SU-DHL-6 (cell line): ENCODE measurements around the gene SV2A.
A peak's percentile ranks its signal among the peaks of the same experiment; 100 is the strongest.
"Not testable (repeated sequence)": the region's sequence is repeated elsewhere in the genome, so short reads cannot be mapped to it uniquely, and the experiment has no call there.

ENCODE experiments used
- H2AFZ ChIP-seq: fragments of 200-600 bp; sonication (generic); 2 replicates; pipeline ENCODE4 v1.6.1; 2014; ENCODE audit warnings: low read depth, mild to moderate bottlenecking, moderate library complexity, mixed read lengths, antibody characterized with exemption, low read length; ENCODE audit not compliant: severe bottlenecking
- H3F3A ChIP-seq: fragments of 200-600 bp; shearing (Covaris generic); 2 replicates; pipeline ENCODE4 v1.6.0; 2016; ENCODE audit warnings: antibody characterized with exemption, mild to moderate bottlenecking; ENCODE audit not compliant: insufficient read depth
- H3K27ac ChIP-seq: fragments of 200-600 bp; sonication (generic); 2 replicates; pipeline ENCODE4 v1.5.1; 2016; ENCODE audit warnings: low read depth, mild to moderate bottlenecking, low read length, moderate library complexity, mixed read lengths
- H3K27me3 ChIP-seq: fragments of 200-600 bp; sonication (generic), shearing (Covaris generic); 2 replicates; pipeline ENCODE4 v1.6.0; 2014; ENCODE audit warnings: mild to moderate bottlenecking, low read length
- H3K36me3 ChIP-seq: fragments of 200-600 bp; sonication (generic); 2 replicates; pipeline ENCODE4 v1.6.1; 2014; ENCODE audit warnings: mild to moderate bottlenecking, low read length, mixed read lengths
- H3K4me2 ChIP-seq: fragments of 300-600, 200-600 bp; shearing (Covaris generic), sonication (generic); 2 replicates; pipeline ENCODE4 v1.6.0; 2014; ENCODE audit warnings: low read length, low read depth, mild to moderate bottlenecking; ENCODE audit not compliant: poor library complexity, severe bottlenecking
- H3K4me3 ChIP-seq: fragments of 200-600 bp; sonication (generic); 2 replicates; pipeline ENCODE4 v1.5.1; 2014; ENCODE audit warnings: antibody characterized with exemption, low read length, mild to moderate bottlenecking, mixed read lengths; ENCODE audit not compliant: insufficient read depth, poor library complexity, severe bottlenecking
- H3K79me2 ChIP-seq: fragments of 200-600 bp; sonication (generic); 2 replicates; pipeline ENCODE4 v1.6.1; 2014; ENCODE audit warnings: mild to moderate bottlenecking, low read length, moderate library complexity; ENCODE audit not compliant: insufficient read depth
- H3K9ac ChIP-seq: fragments of 200-600 bp; sonication (generic); 2 replicates; pipeline ENCODE4 v1.7.0; 2014; ENCODE audit warnings: mild to moderate bottlenecking, low read length
- H3K9me2 ChIP-seq: fragments of 200-600 bp; sonication (generic); replicated peaks from 2 replicates; pipeline ENCODE4 v1.6.1; 2014; ENCODE audit warnings: low read length; ENCODE audit not compliant: insufficient read depth
- H3K9me3 ChIP-seq: fragments of 200-600 bp; sonication (generic); 2 replicates; pipeline ENCODE4 v1.6.1; 2014; ENCODE audit warnings: low read length, mixed read lengths; ENCODE audit not compliant: insufficient read depth
- H4K20me1 ChIP-seq: fragments of 200-600 bp; sonication (generic); 2 replicates; pipeline ENCODE4 v1.6.1; 2014; ENCODE audit warnings: low read depth, mild to moderate bottlenecking, antibody characterized with exemption, low read length, moderate library complexity, mixed read lengths
- EZH2phosphoT487 ChIP-seq: fragments of 200-600 bp; sonication (generic), shearing (Covaris generic); conservative IDR thresholded peaks from 2 replicates; pipeline ENCODE4 v1.6.1; 2018; ENCODE audit warnings: mild to moderate bottlenecking, antibody characterized with exemption, low read length, moderate library complexity, mixed read lengths
- TF ChIP-seq, protein P1 (sequence below): fragments of 200-600 bp; sonication (generic); IDR thresholded peaks from one replicate; pipeline ENCODE4 v1.5.1; 2017; ENCODE audit warnings: antibody characterized with exemption, mild to moderate bottlenecking, low read length, moderate library complexity; ENCODE audit not compliant: insufficient read depth, poor library complexity, severe bottlenecking

The SV2A gene

DNA sequence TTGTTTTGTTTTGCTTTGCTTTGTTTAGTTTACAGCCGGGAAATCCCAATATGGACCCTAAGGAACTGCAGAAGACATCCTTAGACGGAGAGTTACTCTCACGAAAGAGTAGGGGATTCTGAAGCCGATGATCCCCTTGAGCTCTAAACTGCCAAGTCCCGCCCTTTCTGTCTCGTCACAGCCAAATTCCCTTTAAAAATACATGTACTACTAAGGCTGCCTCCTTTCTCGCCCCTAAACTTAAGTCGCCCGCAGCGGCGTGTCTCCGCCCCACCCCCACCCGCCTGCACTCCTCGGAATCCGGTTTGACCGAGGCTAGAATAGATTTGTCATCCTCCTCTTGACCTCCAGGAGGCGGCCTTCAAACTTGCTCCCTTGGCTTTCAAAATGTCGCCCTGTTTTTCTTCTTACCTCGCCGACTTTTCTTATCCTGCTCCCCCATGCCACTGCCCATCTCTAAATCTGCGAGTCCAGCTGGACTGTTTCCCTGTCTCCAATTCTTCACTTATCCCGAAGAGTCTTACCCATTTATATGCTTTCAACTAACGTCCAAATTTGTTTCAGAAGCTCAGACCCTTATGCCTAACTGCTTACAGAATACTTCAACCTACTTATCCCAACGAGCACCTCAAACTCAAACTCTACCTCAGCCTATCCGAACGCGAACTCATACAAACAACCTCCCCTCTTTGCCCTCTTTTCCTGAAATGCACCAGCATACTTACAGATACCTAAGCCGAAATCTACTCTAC, 29.2 kb downstream of the SV2A start:
- Histone ChIP-seq H2AFZ (peak overlapping the region; percentile 70), H3K9me2 (no peaks in the 10 kb centered on the region), H3K4me3 (peak overlapping the region; percentile 29), H3K79me2 (no peaks in the 10 kb centered on the region), H3K36me3 (no peaks in the 10 kb centered on the region), H3K9me3 (no peaks in the 10 kb centered on the region), H3K27me3 (no peaks in the 10 kb centered on the region), H3K27ac (peak overlapping the region; percentile 96), H3F3A (peaks cover 52% of the 10 kb centered on the region), H4K20me1 (no peaks in the 10 kb centered on the region), H3K9ac (peak overlapping the region; percentile 48), H3K4me2 (peak overlapping the region; percentile 67)
- no peak for TF ChIP-seq EZH2phosphoT487
- TF ChIP-seq, protein P1, sequence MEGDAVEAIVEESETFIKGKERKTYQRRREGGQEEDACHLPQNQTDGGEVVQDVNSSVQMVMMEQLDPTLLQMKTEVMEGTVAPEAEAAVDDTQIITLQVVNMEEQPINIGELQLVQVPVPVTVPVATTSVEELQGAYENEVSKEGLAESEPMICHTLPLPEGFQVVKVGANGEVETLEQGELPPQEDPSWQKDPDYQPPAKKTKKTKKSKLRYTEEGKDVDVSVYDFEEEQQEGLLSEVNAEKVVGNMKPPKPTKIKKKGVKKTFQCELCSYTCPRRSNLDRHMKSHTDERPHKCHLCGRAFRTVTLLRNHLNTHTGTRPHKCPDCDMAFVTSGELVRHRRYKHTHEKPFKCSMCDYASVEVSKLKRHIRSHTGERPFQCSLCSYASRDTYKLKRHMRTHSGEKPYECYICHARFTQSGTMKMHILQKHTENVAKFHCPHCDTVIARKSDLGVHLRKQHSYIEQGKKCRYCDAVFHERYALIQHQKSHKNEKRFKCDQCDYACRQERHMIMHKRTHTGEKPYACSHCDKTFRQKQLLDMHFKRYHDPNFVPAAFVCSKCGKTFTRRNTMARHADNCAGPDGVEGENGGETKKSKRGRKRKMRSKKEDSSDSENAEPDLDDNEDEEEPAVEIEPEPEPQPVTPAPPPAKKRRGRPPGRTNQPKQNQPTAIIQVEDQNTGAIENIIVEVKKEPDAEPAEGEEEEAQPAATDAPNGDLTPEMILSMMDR, result peak; percentile 46

DNA sequence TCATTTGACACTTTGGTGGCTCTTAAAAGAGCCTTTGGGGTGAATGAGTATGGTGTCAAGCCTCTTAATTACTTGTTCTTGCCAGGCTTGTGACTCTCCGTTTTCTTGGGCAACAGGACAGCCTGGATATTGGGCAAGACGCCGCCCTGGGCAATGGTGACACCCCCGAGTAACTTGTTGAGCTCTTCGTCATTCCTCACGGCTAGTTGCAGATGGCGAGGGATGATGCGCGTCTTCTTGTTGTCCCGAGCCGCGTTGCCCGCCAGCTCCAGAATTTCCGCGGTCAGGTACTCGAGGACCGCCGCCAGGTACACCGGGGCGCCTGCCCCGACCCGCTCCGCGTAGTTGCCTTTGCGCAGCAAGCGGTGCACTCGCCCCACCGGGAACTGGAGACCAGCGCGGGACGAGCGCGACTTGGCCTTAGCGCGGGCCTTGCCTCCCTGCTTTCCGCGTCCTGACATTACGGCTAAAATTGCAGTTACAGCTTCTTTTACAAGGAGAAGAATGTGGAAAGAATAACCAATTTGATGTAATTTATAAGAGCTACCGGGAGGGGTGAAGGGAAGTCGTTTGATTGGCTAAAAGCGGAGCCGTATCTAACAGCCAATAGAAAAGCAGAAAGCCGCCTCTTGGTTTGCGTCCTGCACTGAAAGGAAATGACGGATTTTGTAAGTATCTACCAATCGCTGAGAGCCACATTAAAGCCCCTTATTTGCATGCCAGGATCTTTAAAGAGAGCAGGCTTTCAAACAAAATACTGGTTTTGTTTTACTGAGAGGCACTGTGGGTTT, 30.0 kb downstream of the SV2A start:
- peak overlapping the region; percentile 67 for H3K4me2 ChIP-seq
- H3K4me3 ChIP-seq, result peak overlapping the region; percentile 48
- no peaks in the 10 kb centered on the region for H3K36me3 ChIP-seq
- peak overlapping the region; percentile 96 for H3K27ac ChIP-seq
- TF ChIP-seq, protein P1, result no peak
- no peak for TF ChIP-seq EZH2phosphoT487
- peaks cover 52% of the 10 kb centered on the region for H3F3A ChIP-seq
- no peaks in the 10 kb centered on the region for H3K9me2 ChIP-seq
- no peak overlapping the region for H2AFZ ChIP-seq
- no peaks in the 10 kb centered on the region for H3K79me2 ChIP-seq
- no peaks in the 10 kb centered on the region for H3K27me3 ChIP-seq
- H3K9ac ChIP-seq, result peak overlapping the region; percentile 67
- H4K20me1 ChIP-seq, result no peaks in the 10 kb centered on the region
- H3K9me3 ChIP-seq, result no peaks in the 10 kb centered on the region

DNA sequence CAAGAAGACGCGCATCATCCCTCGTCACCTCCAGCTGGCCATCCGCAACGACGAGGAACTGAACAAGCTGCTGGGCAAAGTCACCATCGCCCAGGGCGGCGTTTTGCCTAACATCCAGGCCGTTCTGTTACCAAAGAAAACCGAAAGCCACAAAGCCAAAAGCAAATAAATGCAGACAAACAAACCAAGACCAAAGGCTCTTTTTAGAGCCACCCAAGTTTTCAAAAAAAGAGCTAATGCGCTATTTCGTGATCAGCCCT, 30.5 kb downstream of the SV2A start:
- H3K27ac ChIP-seq, result peak overlapping the region; percentile 96
- not testable (repeated sequence) for H3K9me3 ChIP-seq, H3K9me2 ChIP-seq, H3K27me3 ChIP-seq, H3K79me2 ChIP-seq, H3K36me3 ChIP-seq, H4K20me1 ChIP-seq, H2AFZ ChIP-seq
- peak overlapping the region; percentile 67 for H3K9ac ChIP-seq
- peak overlapping the region; percentile 67 for H3K4me2 ChIP-seq
- peaks cover 52% of the 10 kb centered on the region for H3F3A ChIP-seq
- H3K4me3 ChIP-seq, result peak overlapping the region; percentile 48
